Retina (tissue), 1 donor: ENCODE results near the gene REG1A.

Source experiments
- DNase-seq: peaks from one replicate; pipeline ENCODE4 v3.0.0-alpha.2; 2016

Gene REG1A

DNA sequence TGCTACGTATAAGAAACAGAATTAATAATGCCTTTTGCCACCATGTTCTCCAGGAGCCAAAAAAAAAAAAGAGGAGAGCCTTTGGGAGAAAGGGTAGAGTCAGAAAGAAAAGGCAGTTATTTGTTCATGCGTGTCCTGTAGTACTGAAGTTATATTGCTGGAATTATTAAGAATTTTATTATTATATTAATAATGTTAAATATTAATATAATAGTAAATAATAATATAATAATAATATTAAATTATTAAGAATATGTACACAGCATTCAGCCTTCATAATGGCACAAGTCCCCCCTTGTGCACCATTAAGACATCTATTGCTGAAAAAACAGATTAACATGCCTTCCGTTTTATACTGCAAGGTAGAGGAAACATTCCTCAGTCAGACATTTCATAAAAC is 8.1 kb downstream of the REG1A start:
- no peak for DNase-seq

GRCh38 chr2:79129260-79129659 is 9.0 kb downstream of the REG1A start:
- DNase-seq: no peak

DNA sequence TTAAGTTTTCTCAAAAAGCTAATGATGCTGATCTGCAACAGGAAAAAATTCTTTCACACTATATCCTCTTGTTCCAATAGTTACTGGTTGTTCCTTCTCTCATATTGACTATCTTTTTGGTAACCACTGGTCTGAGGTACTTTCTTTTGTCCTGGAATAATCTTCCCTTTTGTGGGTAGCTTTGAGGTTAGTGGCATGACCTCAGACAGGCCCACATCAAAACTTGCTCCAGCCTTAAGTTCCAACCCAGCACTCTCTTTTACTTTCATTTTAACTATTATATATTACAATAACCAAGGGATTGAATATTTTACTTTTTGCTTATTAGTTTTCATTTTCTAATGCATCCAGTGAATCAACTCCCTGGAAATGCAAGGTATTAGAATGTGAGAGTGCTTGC is 9.5 kb downstream of the REG1A start:
- DNase-seq: no peak

GRCh38 chr2:79131687-79132086 is 11.4 kb downstream of the REG1A start:
- no peak for DNase-seq

DNA sequence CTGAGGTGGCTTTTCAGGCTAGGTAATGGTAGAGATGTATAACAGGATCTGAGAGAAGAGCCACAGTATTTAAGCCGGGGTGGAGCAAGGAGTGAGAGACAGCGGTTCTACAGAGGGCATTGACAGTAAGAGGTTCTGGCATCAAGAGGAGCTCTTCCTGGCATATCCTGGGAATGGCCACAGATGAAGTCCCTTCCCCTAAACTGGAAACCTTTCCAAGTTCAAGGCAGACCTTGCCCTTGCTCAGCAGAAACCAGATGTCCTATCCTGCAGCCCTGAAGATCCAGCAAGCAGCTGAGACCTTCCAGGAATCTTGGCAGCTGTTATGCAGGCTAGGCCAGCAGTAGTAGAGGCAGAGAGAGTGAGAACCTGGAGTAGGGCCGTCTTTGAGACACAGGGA is 18.1 kb downstream of the REG1A start:
- no peak for DNase-seq

GRCh38 chr2:79139423-79139822 is 19.1 kb downstream of the REG1A start:
- no peak for DNase-seq

DNA sequence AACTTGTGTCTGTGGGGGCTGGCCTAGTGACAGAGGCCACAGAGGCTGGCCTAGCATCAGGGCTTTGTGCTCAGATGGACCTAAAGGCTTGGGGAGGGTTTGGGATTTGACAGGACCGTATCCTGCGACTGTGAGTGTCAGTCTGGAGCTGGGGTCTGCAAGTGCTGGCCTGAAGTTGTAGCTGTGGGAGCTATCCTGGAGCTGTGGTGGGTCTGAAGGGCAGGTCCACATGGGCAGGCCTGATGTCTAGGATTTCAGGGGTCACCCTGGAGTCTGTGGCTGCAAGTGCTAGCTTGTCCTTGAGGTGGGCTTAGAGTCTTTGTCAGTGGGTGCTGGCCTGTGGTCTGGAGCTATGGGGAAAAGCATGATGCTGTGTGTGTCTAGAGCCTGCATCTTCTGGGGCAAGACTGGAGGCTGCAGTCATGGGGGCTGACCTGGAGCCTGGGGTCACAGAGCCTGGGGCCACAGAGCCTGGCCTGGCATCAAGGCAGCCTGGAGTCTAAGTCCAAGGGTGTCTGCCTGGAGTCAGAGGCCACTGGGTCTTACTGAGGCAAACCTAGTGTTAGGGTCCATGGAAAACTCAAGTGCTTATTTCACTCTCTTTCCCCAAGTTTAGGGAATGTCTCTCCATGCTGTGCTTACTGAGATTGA is 35.7 kb downstream of the REG1A start:
- DNase-seq: no peak

GRCh38 chr2:79159030-79159429 is 38.7 kb downstream of the REG1A start:
- no peak for DNase-seq

- no peak for DNase-seq
Measured at GRCh38 chr2:79159653-79160052, 39.4 kb downstream of the REG1A start, which contains the start of gene REG3A. Gene REG3A, minus strand, starts transcription at chr2:79159753. Its CDS starts 348 bp downstream, at chr2:79159405.

- DNase-seq: no peak
Measured at GRCh38 chr2:79162132-79162531, 41.8 kb downstream of the REG1A start.

DNA sequence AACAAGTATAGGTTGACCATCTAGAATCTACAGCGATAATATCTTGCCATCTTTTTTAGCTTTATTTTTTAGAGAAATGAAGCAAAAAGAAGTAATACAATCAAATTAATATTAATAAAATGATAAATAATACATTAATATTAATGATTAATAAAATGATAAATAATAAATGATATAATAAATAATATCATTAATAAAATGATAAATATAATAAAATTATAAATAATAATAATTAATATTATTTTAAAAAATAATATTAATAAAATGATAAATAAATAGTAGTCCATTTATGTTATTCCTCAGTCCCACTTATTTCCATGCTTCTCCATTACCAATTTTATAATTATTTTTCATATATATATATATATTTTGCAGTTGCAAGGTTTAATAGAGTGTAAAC is 42.5 kb downstream of the REG1A start:
- no peak for DNase-seq

GRCh38 chr2:79171348-79171958 is 51.2 kb downstream of the REG1A start:
- no peak for DNase-seq
